HEK293 (cell line): ENCODE measurements around the gene DOP1A.

Source experiments
- CTCF ChIA-PET: fragments of 350-600 bp; formaldehyde crosslinking; extraction: SDS; loops from one replicate; lab custom pipeline; 2021; ENCODE audit warnings: antibody characterized with exemption; lab: Yijun Ruan, JAX
- POLR2A ChIA-PET: fragments of 300-600 bp; formaldehyde crosslinking; extraction: SDS; loops from one replicate; lab custom pipeline; 2020; ENCODE audit warnings: antibody characterized with exemption, inconsistent platforms; lab: Yijun Ruan, JAX
- H3K27ac ChIP-seq: fragments of 200-500 bp; sonication (Bioruptor generic); 2 replicates; pipeline ENCODE4 v1.5.1; 2014; ENCODE audit warnings: low read depth, low read length, control low read depth, inconsistent platforms; ENCODE audit errors: extremely low read depth
- H3K36me3 ChIP-seq, 2 experiments: fragments of 200-500 bp in 1 of 2; sonication (Bioruptor generic) in 1 of 2; 1 replicate in 1 of 2; 2 replicates in 1 of 2; pipeline ENCODE4 v1.5.1; 2014 to 2017; ENCODE audit warnings: inconsistent platforms in 2 of 2, low read length in 2 of 2; ENCODE audit not compliant: control insufficient read depth in 2 of 2, insufficient read depth in 1 of 2
- H3K4me1 ChIP-seq: fragments of 200-500 bp; sonication (Bioruptor generic); 2 replicates; pipeline ENCODE4 v1.5.1; 2014; ENCODE audit warnings: mild to moderate bottlenecking, low read length, inconsistent platforms; ENCODE audit not compliant: control insufficient read depth, insufficient read depth
- H3K4me3 ChIP-seq: 2 replicates; pipeline ENCODE4 v1.5.1; 2011; ENCODE audit warnings: low read depth, mild to moderate bottlenecking, control low read depth, low read length, moderate library complexity
- H3K9me3 ChIP-seq: fragments of 200-500 bp; sonication (Bioruptor generic); 2 replicates; pipeline ENCODE4 v1.5.1; 2014; ENCODE audit warnings: low read depth, low read length, inconsistent platforms; ENCODE audit not compliant: control insufficient read depth, insufficient read depth
- CTCF ChIP-seq: fragments of 450-650 bp; formaldehyde crosslinking; IDR thresholded peaks from 2 replicates; pipeline ENCODE4 v1.5.1; 2016; ENCODE audit warnings: missing biosample characterization, missing genetic modification characterization
- FEZF1 ChIP-seq: fragments of 450-650 bp; formaldehyde crosslinking; IDR thresholded peaks from 2 replicates; pipeline ENCODE4 v1.5.1; 2016; ENCODE audit warnings: missing biosample characterization, missing genetic modification characterization
- GLI2 ChIP-seq: fragments of 450-650 bp; formaldehyde crosslinking; IDR thresholded peaks from 2 replicates; pipeline ENCODE4; 2017; ENCODE audit warnings: missing biosample characterization, missing genetic modification characterization, low read depth, borderline replicate concordance
- IKZF3 ChIP-seq: fragments of 450-650 bp; IDR thresholded peaks from 2 replicates; pipeline ENCODE4 v1.5.0; 2018; ENCODE audit warnings: missing biosample characterization, mild to moderate bottlenecking, missing genetic modification characterization, moderate library complexity
- KLF17 ChIP-seq: fragments of 450-650 bp; formaldehyde crosslinking; IDR thresholded peaks from 2 replicates; pipeline ENCODE4 v1.5.1; 2016; ENCODE audit warnings: missing biosample characterization, missing genetic modification characterization
- KLF9 ChIP-seq: fragments of 450-650 bp; formaldehyde crosslinking; IDR thresholded peaks from 2 replicates; pipeline ENCODE4 v1.5.1; 2016; ENCODE audit warnings: missing biosample characterization, missing genetic modification characterization, low read depth
- PRDM1 ChIP-seq: fragments of 450-650 bp; formaldehyde crosslinking; IDR thresholded peaks from 2 replicates; pipeline ENCODE4; 2016; ENCODE audit warnings: missing biosample characterization, missing genetic modification characterization
- PRDM4 ChIP-seq: fragments of 450-650 bp; formaldehyde crosslinking; IDR thresholded peaks from 2 replicates; pipeline ENCODE4 v1.5.1; 2017; ENCODE audit warnings: missing biosample characterization, missing genetic modification characterization
- YY1 ChIP-seq: fragments of 450-650 bp; formaldehyde crosslinking; IDR thresholded peaks from 2 replicates; pipeline ENCODE4 v1.5.1; 2018; ENCODE audit warnings: missing biosample characterization, missing genetic modification characterization
- ZBTB20 ChIP-seq: fragments of 450-650 bp; formaldehyde crosslinking; IDR thresholded peaks from 2 replicates; pipeline ENCODE4 v1.5.1; 2016; ENCODE audit warnings: missing biosample characterization, missing genetic modification characterization
- ZNF132 ChIP-seq: fragments of 450-650 bp; formaldehyde crosslinking; IDR thresholded peaks from 2 replicates; pipeline ENCODE4 v1.5.1; 2017; ENCODE audit warnings: missing biosample characterization, missing genetic modification characterization, borderline replicate concordance
- ZNF184 ChIP-seq: fragments of 450-650 bp; IDR thresholded peaks from 2 replicates; pipeline ENCODE4 v1.5.1; 2018; ENCODE audit warnings: missing biosample characterization, mild to moderate bottlenecking, missing genetic modification characterization
- ZNF2 ChIP-seq: fragments of 450-650 bp; formaldehyde crosslinking; IDR thresholded peaks from 2 replicates; pipeline ENCODE4 v1.5.1; 2016; ENCODE audit warnings: missing biosample characterization, missing genetic modification characterization
- ZNF248 ChIP-seq: fragments of 450-650 bp; formaldehyde crosslinking; IDR thresholded peaks from 2 replicates; pipeline ENCODE4 v1.5.1; 2017; ENCODE audit warnings: missing biosample characterization, missing genetic modification characterization
- ZNF398 ChIP-seq: fragments of 450-650 bp; formaldehyde crosslinking; IDR thresholded peaks from 2 replicates; pipeline ENCODE4 v1.5.1; 2017; ENCODE audit warnings: missing biosample characterization, missing genetic modification characterization
- ZNF423 ChIP-seq: fragments of 450-650 bp; formaldehyde crosslinking; IDR thresholded peaks from 2 replicates; pipeline ENCODE4 v1.5.1; 2016; ENCODE audit warnings: missing biosample characterization, missing genetic modification characterization
- ZNF513 ChIP-seq: fragments of 450-650 bp; IDR thresholded peaks from 2 replicates; pipeline ENCODE4 v1.5.1; 2018; ENCODE audit warnings: missing biosample characterization, missing genetic modification characterization
- ZNF521 ChIP-seq: fragments of 450-650 bp; formaldehyde crosslinking; IDR thresholded peaks from 2 replicates; pipeline ENCODE4 v1.5.1; 2017; ENCODE audit warnings: missing biosample characterization, mild to moderate bottlenecking, missing genetic modification characterization
- ZNF558 ChIP-seq: fragments of 450-650 bp; formaldehyde crosslinking; IDR thresholded peaks from 2 replicates; pipeline ENCODE4 v1.5.1; 2016; ENCODE audit warnings: missing biosample characterization, missing genetic modification characterization
- ZNF560 ChIP-seq: fragments of 450-650 bp; formaldehyde crosslinking; IDR thresholded peaks from 2 replicates; pipeline ENCODE4 v1.5.1; 2017; ENCODE audit warnings: missing biosample characterization, missing genetic modification characterization, borderline replicate concordance
- ZNF571 ChIP-seq: fragments of 450-650 bp; formaldehyde crosslinking; IDR thresholded peaks from 2 replicates; pipeline ENCODE4 v1.5.0; 2017; ENCODE audit warnings: missing biosample characterization, missing genetic modification characterization
- ZNF580 ChIP-seq: fragments of 450-650 bp; formaldehyde crosslinking; IDR thresholded peaks from 2 replicates; pipeline ENCODE4 v1.5.1; 2016; ENCODE audit warnings: missing biosample characterization, missing genetic modification characterization
- ZNF626 ChIP-seq: fragments of 450-650 bp; sonication (Bioruptor Pico); formaldehyde crosslinking; IDR thresholded peaks from 2 replicates; pipeline ENCODE4 v1.5.1; 2018; ENCODE audit warnings: missing biosample characterization, missing genetic modification characterization, inconsistent platforms
- ZNF664 ChIP-seq: fragments of 450-650 bp; formaldehyde crosslinking; IDR thresholded peaks from 2 replicates; pipeline ENCODE4 v1.5.1; 2016; ENCODE audit warnings: missing biosample characterization, missing genetic modification characterization
- ZNF843 ChIP-seq: fragments of 450-650 bp; formaldehyde crosslinking; IDR thresholded peaks from 2 replicates; pipeline ENCODE4 v1.5.1; 2016; ENCODE audit warnings: missing biosample characterization, missing genetic modification characterization
- ZSCAN18 ChIP-seq: fragments of 450-650 bp; formaldehyde crosslinking; IDR thresholded peaks from 2 replicates; pipeline ENCODE4 v1.5.1; 2016; ENCODE audit warnings: missing biosample characterization, missing genetic modification characterization
- ZXDB ChIP-seq: fragments of 450-650 bp; formaldehyde crosslinking; IDR thresholded peaks from 2 replicates; pipeline ENCODE4 v1.5.1; 2016; ENCODE audit warnings: missing biosample characterization, missing genetic modification characterization

Gene DOP1A

GRCh38 chr6:83051377-83052172, 15.9 kb upstream of the DOP1A start:
- ChIA-PET CTCF (interaction anchor here (0.7 to 8.1 kb wide), 4 partner anchors 77 to 780 kb away, joined by 3 to 131 read pairs (median 4); no protein-coding TSS in a partner anchor), POLR2A (interaction anchor here (1.4 kb wide), 1 partner anchor 14 kb away, joined by 3 read pairs; the partner anchor contains the start of gene UBE3D)
- Histone ChIP-seq H3K9me3 (no peaks in the 10 kb centered on the region), H3K4me3 (no peak overlapping the region), H3K4me1 (no peaks in the 10 kb centered on the region), H3K36me3 (peaks cover 3 to 54% of the 10 kb centered on the region in 2 experiments; a peak in 2 of 3 replicates), H3K27ac (no peak overlapping the region)
- TF ChIP-seq KLF9 (tag by site-specific recombination): no peak
- no peak for TF ChIP-seq ZNF398 (tag by site-specific recombination)
- TF ChIP-seq ZNF571 (tag by site-specific recombination): no peak
- no peak for TF ChIP-seq IKZF3 (tag by site-specific recombination)
- TF ChIP-seq KLF17: no peak
- no peak; the same call in 1 of the 2 replicates for TF ChIP-seq ZNF580 (tag by site-specific recombination)
- no peak for TF ChIP-seq ZNF664 (tag by site-specific recombination)
- 0 out of 2 replicates have a peak, but pooled peaks have one; percentile 34 for TF ChIP-seq ZXDB (tag by site-specific recombination)
- TF ChIP-seq ZBTB20 (tag by site-specific recombination): no peak
- TF ChIP-seq ZNF423 (tag by site-specific recombination): no peak
- TF ChIP-seq YY1 (tag by site-specific recombination): no peak
- no peak for TF ChIP-seq PRDM1 (tag by site-specific recombination)
- peak; percentile 84 for TF ChIP-seq ZNF513 (tag by site-specific recombination)
- TF ChIP-seq CTCF (tag by site-specific recombination): no peak
- no peak for TF ChIP-seq ZNF184 (tag by site-specific recombination)
- peak; percentile 64 for TF ChIP-seq FEZF1 (tag by site-specific recombination)
- no peak for TF ChIP-seq ZSCAN18 (tag by site-specific recombination)
- no peak for TF ChIP-seq ZNF2
- no peak for TF ChIP-seq ZNF248 (tag by site-specific recombination)
- no peak for TF ChIP-seq ZNF560
- TF ChIP-seq ZNF626 (tag by site-specific recombination): no peak
- no peak for TF ChIP-seq ZNF521 (tag by site-specific recombination)
- no peak for TF ChIP-seq GLI2 (tag by site-specific recombination)
- TF ChIP-seq ZNF558: no peak
- peak; percentile 52 for TF ChIP-seq ZNF843 (tag by site-specific recombination)
- TF ChIP-seq ZNF132 (tag by site-specific recombination): no peak
- no peak for TF ChIP-seq PRDM4 (tag by site-specific recombination)
